GM12878 (cell line): Measurements from ENCODE around the gene SMR3B.

Experiments used
- CREB1 ChIP-seq: IDR thresholded peaks from 2 replicates; pipeline ENCODE4 v1.6.1; 2012; ENCODE audit warnings: low read depth, mild to moderate bottlenecking, inconsistent platforms
- CTCF ChIP-seq, 3 experiments: IDR thresholded peaks in 2 of 3; conservative IDR thresholded peaks in 1 of 3; 2 replicates each; pipeline ENCODE4 v1.5.1; 2011; ENCODE audit warnings: low read depth in 3 of 3, low read length in 3 of 3, mild to moderate bottlenecking in 3 of 3, control low read depth in 2 of 3, moderate library complexity in 2 of 3, inconsistent platforms in 1 of 3, mixed read lengths in 1 of 3; ENCODE audit not compliant: control insufficient read depth in 2 of 3, insufficient read depth in 1 of 3; ENCODE audit errors: extremely low read depth in 1 of 3
- FOS ChIP-seq: IDR thresholded peaks from 3 replicates; pipeline ENCODE4 v1.6.1; 2011; ENCODE audit warnings: borderline replicate concordance; ENCODE audit not compliant: insufficient read length; ENCODE audit errors: extremely low read depth
- KDM1A ChIP-seq: fragments of 200-600 bp; sonication (generic); IDR thresholded peaks from 2 replicates; pipeline ENCODE4 v1.6.1; 2016; ENCODE audit warnings: borderline replicate concordance
- POLR2A ChIP-seq: IDR thresholded peaks from 2 replicates; pipeline ENCODE4 v1.6.1; 2011; ENCODE audit warnings: low read depth, mild to moderate bottlenecking, low read length
- POU2F2 ChIP-seq: IDR thresholded peaks from 3 replicates; pipeline ENCODE4 v1.6.1; 2011; ENCODE audit warnings: low read depth, mild to moderate bottlenecking, low read length, borderline replicate concordance
- SRF ChIP-seq, 2 experiments: IDR thresholded peaks; 2 replicates each; pipeline ENCODE4 v1.6.1; 2011; ENCODE audit warnings: low read depth in 2 of 2, low read length in 2 of 2, mild to moderate bottlenecking in 1 of 2, moderate library complexity in 1 of 2
- YY1 ChIP-seq: IDR thresholded peaks from 2 replicates; pipeline ENCODE4 v1.6.1; 2011; ENCODE audit warnings: low read depth, mild to moderate bottlenecking, low read length
- ZNF274 ChIP-seq: IDR thresholded peaks from one replicate; pipeline ENCODE4 v1.8.0; 2011; ENCODE audit not compliant: insufficient read length, insufficient read depth
- ZZZ3 ChIP-seq: IDR thresholded peaks from 2 replicates; pipeline ENCODE4 v1.6.1; 2011; ENCODE audit warnings: low read depth; ENCODE audit not compliant: control insufficient read depth, insufficient read length
- TF ChIP-seq, protein P1 (sequence below): IDR thresholded peaks from 2 replicates; pipeline ENCODE4 v1.6.1; 2012; ENCODE audit warnings: low read length, inconsistent platforms

- TF ChIP-seq FOS (no peak), YY1 (no peak), CTCF (IDR thresholded peaks at IDR 0.05 in 2 of 3, conservative IDR thresholded peaks at IDR 0.05 in 1 of 3; ENCODE audit: control insufficient read depth in 2 of 3, extremely low read depth in 1 of 3, insufficient read depth in 1 of 3, low read depth in 3 of 3, low read length in 3 of 3) (no peak), KDM1A (no peak), POU2F2 (no peak), CREB1 (no peak), ZZZ3 (no peak), POLR2A (no peak), ZNF274 (no peak), SRF (IDR thresholded peaks at IDR 0.05; ENCODE audit: low read depth in 2 of 2, low read length in 2 of 2) (no peak)
- TF ChIP-seq, protein P1, sequence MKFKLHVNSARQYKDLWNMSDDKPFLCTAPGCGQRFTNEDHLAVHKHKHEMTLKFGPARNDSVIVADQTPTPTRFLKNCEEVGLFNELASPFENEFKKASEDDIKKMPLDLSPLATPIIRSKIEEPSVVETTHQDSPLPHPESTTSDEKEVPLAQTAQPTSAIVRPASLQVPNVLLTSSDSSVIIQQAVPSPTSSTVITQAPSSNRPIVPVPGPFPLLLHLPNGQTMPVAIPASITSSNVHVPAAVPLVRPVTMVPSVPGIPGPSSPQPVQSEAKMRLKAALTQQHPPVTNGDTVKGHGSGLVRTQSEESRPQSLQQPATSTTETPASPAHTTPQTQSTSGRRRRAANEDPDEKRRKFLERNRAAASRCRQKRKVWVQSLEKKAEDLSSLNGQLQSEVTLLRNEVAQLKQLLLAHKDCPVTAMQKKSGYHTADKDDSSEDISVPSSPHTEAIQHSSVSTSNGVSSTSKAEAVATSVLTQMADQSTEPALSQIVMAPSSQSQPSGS = no peak
These were observed 22.8 kb downstream of the SMR3B start for GRCh38 chr4:70405765-70406164.
